SHP77 treated with DMSO at 0.1 percent for 48 hours (cell line): ENCODE results near the gene SETD3.
"Not testable (repeated sequence)": the region's sequence is repeated elsewhere in the genome, so short reads cannot be mapped to it uniquely, and the experiment has no call there.

Experiments used
- DNase-seq: peaks from one replicate; lab custom pipeline; 2025; lab: John Stamatoyannopoulos, UW

SETD3 gene

GRCh38 chr14:99359906-99360305, 120.8 kb downstream of the SETD3 start:
- DNase-seq, result no peak

- no peak for DNase-seq
These were observed 122.7 kb downstream of the SETD3 start for GRCh38 chr14:99357916-99358390.

GRCh38 chr14:99357151-99357915, 123.3 kb downstream of the SETD3 start:
- no peak for DNase-seq

GRCh38 chr14:99356031-99356608, 124.5 kb downstream of the SETD3 start:
- DNase-seq, result no peak

GRCh38 chr14:99354166-99354875, 126.3 kb downstream of the SETD3 start:
- no peak for DNase-seq

GRCh38 chr14:99352688-99353280, 127.9 kb downstream of the SETD3 start:
- DNase-seq, result no peak

GRCh38 chr14:99351166-99352007, 129.3 kb downstream of the SETD3 start:
- no peak for DNase-seq

GRCh38 chr14:99350751-99351150, 129.9 kb downstream of the SETD3 start:
- no peak for DNase-seq

- DNase-seq, result no peak
These were observed 130.8 kb downstream of the SETD3 start for GRCh38 chr14:99349721-99350495.

GRCh38 chr14:99348816-99349614, 131.6 kb downstream of the SETD3 start:
- no peak for DNase-seq

- not testable (repeated sequence) for DNase-seq
These were observed 132.4 kb downstream of the SETD3 start for GRCh38 chr14:99348231-99348630.
